Measurements from ENCODE around the gene PRPS1L1. TPM values are rescaled to one million over a fixed set of nuclear protein-coding genes. Genes with fewer than 3 reads are reported as not detected.

The PRPS1L1 gene
- total RNA-seq, 1 experiment from 2014 or later: not detected

DNA sequence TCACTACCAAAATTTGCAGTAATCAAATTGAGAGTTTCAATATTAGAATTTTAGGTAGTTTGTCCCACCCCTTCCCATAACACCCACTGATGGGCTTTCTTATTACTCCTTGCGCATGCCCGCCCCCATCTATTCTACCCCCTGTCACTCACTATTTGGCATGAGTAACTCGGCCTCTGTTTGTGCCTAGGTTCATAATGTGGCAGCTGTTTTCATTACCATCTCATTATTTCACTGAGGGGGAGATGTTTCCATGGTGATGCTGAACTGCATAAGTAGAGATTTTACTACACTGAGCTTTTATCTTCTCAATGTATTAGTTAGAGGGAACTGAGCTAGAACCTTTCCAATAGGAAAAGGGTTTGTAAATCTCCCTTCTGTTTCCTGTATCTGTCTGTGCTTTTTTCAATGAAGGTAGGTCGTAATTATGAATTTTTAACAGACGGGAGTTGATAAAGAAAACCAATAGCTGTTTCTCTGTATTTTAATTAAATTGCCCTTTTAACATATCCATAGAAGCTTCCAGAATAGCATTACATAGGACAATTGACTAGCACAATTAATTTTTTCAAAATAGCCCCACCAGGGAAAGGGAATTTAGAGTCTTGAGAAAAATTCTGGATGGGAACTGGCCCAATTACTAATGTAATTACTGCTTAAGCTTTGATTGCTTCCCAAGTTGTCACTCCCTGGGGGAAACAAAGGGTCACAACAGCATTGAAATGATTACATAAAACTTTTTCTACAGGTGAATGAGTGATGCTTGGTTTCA is 33.4 kb downstream of the PRPS1L1 start:
- intact Hi-C loops (cut with micrococcal nuclease; ENCODE audit: unreplicated experiment): loop anchor here (5.0 kb wide), 1 partner anchor 287 kb away; no protein-coding TSS in a partner anchor
- ChIA-PET CTCF (interaction anchor here (0.5 to 0.7 kb wide), 2 partner anchors 294 to 313 kb away, joined by 3 read pairs; no protein-coding TSS in a partner anchor), POLR2A (no interaction called here)
- Histone ChIP-seq H3K36me3 (ENCODE audit: control insufficient read depth, insufficient read depth, low read length) (no peaks in the 10 kb centered on the region), H3K4me1 (no peaks in the 10 kb centered on the region), H3K4me3 (ENCODE audit: low read depth, low read length) (no peak overlapping the region), H3K9me3 (no peaks in the 10 kb centered on the region; the same call in 1 of the 2 replicates), H3K27me3 (replicated peaks; ENCODE audit: control insufficient read depth, insufficient read depth, low read length) (no peaks in the 10 kb centered on the region)
- TF ChIP-seq, protein P1, sequence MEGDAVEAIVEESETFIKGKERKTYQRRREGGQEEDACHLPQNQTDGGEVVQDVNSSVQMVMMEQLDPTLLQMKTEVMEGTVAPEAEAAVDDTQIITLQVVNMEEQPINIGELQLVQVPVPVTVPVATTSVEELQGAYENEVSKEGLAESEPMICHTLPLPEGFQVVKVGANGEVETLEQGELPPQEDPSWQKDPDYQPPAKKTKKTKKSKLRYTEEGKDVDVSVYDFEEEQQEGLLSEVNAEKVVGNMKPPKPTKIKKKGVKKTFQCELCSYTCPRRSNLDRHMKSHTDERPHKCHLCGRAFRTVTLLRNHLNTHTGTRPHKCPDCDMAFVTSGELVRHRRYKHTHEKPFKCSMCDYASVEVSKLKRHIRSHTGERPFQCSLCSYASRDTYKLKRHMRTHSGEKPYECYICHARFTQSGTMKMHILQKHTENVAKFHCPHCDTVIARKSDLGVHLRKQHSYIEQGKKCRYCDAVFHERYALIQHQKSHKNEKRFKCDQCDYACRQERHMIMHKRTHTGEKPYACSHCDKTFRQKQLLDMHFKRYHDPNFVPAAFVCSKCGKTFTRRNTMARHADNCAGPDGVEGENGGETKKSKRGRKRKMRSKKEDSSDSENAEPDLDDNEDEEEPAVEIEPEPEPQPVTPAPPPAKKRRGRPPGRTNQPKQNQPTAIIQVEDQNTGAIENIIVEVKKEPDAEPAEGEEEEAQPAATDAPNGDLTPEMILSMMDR (IDR thresholded peaks at IDR 0.05; ENCODE audit: insufficient read depth in 1 of 2, low read depth in 1 of 2, low read length in 1 of 2, severe bottlenecking in 1 of 2, unreplicated experiment in 1 of 2): no peak
- no TSS peak for BruUV-seq (replicated peaks)
- no peak overlapping the region for H3K27ac Mint-ChIP-seq (ENCODE audit: unreplicated experiment)
- no peaks in the 10 kb centered on the region for H3K27me3 Mint-ChIP-seq (ENCODE audit: insufficient read depth, unreplicated experiment)
- H3K4me1 Mint-ChIP-seq (ENCODE audit: low read depth, unreplicated experiment): no peaks in the 10 kb centered on the region
- H3K36me3 Mint-ChIP-seq (ENCODE audit: insufficient read depth, unreplicated experiment): no peaks in the 10 kb centered on the region
- H3K9me3 Mint-ChIP-seq (ENCODE audit: unreplicated experiment): no peaks in the 10 kb centered on the region
- DNase-seq: no peak
- no peak overlapping the region for H3K4me3 Mint-ChIP-seq (ENCODE audit: unreplicated experiment)

DNA sequence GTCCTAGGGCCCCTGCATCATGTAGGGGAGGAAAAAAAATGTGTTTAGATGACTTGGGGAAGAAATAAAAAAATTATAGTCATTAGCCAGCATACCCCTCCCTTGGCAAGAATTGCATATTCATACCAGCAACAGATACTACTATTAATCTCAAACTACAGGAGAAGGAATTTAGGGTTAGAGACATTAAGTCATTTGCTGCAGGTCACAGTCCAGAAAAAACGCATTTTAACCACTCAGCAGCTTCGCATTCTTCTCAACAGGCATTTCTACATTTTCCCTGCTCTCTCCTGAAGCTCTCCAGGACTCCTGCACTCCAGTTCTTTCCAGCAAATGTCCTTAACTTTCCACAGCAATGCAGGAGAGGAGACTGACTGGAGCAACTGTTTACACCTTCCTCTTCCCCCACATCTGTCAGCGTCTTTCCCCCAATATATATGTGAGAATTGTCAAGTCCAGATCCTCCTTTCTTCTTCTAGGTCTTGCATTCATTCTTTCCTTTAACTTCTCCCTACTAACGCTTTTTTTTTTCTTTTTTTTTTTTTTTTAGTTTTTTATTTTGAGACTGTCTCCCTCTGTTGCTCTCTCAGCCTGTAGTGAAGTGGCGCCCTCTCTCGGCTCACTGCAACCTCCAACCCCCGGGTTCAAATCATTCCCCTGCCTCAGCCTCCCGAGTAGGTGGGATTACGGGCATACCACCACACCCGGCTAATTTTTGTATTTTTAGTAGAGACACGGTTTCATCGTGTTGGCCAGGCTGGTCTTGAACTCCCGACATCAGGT is 35.6 kb downstream of the PRPS1L1 start:
- no peak overlapping the region for H3K4me3 ChIP-seq (ENCODE audit: low read depth, low read length)
- Mint-ChIP-seq H3K36me3 (ENCODE audit: insufficient read depth, unreplicated experiment) (no peaks in the 10 kb centered on the region), H3K4me1 (ENCODE audit: low read depth, unreplicated experiment) (peaks cover 3% of the 10 kb centered on the region), H3K9me3 (ENCODE audit: unreplicated experiment) (no peaks in the 10 kb centered on the region), H3K27me3 (ENCODE audit: insufficient read depth, unreplicated experiment) (no peaks in the 10 kb centered on the region), H3K27ac (ENCODE audit: unreplicated experiment) (no peak overlapping the region), H3K4me3 (ENCODE audit: unreplicated experiment) (no peak overlapping the region)
- BruUV-seq (replicated peaks): no TSS peak
- H3K36me3 ChIP-seq (ENCODE audit: control insufficient read depth, insufficient read depth, low read length): no peaks in the 10 kb centered on the region
- ChIA-PET CTCF (interaction anchor here (1.0 kb wide), 1 partner anchor 222 kb away, joined by 3 read pairs; no protein-coding TSS in a partner anchor), POLR2A (no interaction called here)
- peak in 1 of 2 experiments; percentile 14 for DNase-seq
- no peaks in the 10 kb centered on the region; the same call in 1 of the 2 replicates for H3K9me3 ChIP-seq
- no peaks in the 10 kb centered on the region for H3K4me1 ChIP-seq
- no peaks in the 10 kb centered on the region for H3K27me3 ChIP-seq (replicated peaks; ENCODE audit: control insufficient read depth, insufficient read depth, low read length)
- TF ChIP-seq, protein P1 (IDR thresholded peaks at IDR 0.05; ENCODE audit: insufficient read depth in 1 of 2, low read depth in 1 of 2, low read length in 1 of 2, severe bottlenecking in 1 of 2, unreplicated experiment in 1 of 2): peak in 1 of 2 experiments; percentile 29
- intact Hi-C loops (cut with micrococcal nuclease; ENCODE audit: unreplicated experiment): loop anchor here (2.0 to 5.0 kb wide), 2 partner anchors 223 to 285 kb away; no protein-coding TSS in a partner anchor

DNA sequence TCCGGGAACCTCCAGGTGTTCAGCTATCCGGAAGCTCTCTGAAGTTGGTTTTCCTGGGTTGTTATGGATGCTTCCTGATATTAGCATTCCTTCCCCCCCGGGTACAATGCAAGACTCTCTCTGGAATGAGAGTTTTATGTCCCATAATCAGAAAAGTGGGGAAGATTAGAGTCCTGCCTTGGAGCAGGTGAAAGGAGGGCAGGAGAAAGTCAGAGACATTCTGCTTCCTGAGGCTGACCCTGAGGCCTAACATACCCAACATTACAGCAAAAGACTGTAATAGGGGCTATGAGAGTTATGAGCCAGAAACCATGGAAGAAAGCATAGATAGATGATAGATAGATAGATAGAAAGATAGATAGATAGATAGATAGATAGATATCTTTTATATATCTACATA is 36.9 kb downstream of the PRPS1L1 start:
- no TSS peak for BruUV-seq (replicated peaks)
- CTCF ChIA-PET: no interaction called here

More for the DNA sequence above, 36.9 kb downstream of the PRPS1L1 start:
- TF ChIP-seq, protein P1 (IDR thresholded peaks at IDR 0.05; ENCODE audit: insufficient read depth in 1 of 2, low read depth in 1 of 2, low read length in 1 of 2, severe bottlenecking in 1 of 2, unreplicated experiment in 1 of 2): no peak
- H3K27me3 ChIP-seq (replicated peaks; ENCODE audit: control insufficient read depth, insufficient read depth, low read length): no peaks in the 10 kb centered on the region
- no peak overlapping the region for H3K27ac Mint-ChIP-seq (ENCODE audit: unreplicated experiment)
- H3K27me3 Mint-ChIP-seq (ENCODE audit: insufficient read depth, unreplicated experiment): no peaks in the 10 kb centered on the region
- no peaks in the 10 kb centered on the region for H3K36me3 ChIP-seq (ENCODE audit: control insufficient read depth, insufficient read depth, low read length)
- no peaks in the 10 kb centered on the region for H3K36me3 Mint-ChIP-seq (ENCODE audit: insufficient read depth, unreplicated experiment)
- intact Hi-C loops (cut with micrococcal nuclease; ENCODE audit: unreplicated experiment): loop anchor here (5.0 kb wide), 1 partner anchor 283 kb away; no protein-coding TSS in a partner anchor
- H3K4me3 ChIP-seq (ENCODE audit: low read depth, low read length): no peak overlapping the region
- POLR2A ChIA-PET: no interaction called here
- H3K9me3 Mint-ChIP-seq (ENCODE audit: unreplicated experiment): no peaks in the 10 kb centered on the region
- no peaks in the 10 kb centered on the region for H3K9me3 ChIP-seq
- H3K4me3 Mint-ChIP-seq (ENCODE audit: unreplicated experiment): no peak overlapping the region
- H3K4me1 Mint-ChIP-seq (ENCODE audit: low read depth, unreplicated experiment): peaks cover 6% of the 10 kb centered on the region
- no peak for DNase-seq
- no peaks in the 10 kb centered on the region for H3K4me1 ChIP-seq

Data from Caco-2 (cell line).